Measurements from ENCODE around the gene SPATA21. TPM values are rescaled to one million over a fixed set of nuclear protein-coding genes. Genes with fewer than 3 reads are reported as not detected.
"Not testable (repeated sequence)": the region's sequence is repeated elsewhere in the genome, so short reads cannot be mapped to it uniquely, and the experiment has no call there.

Gene SPATA21
- total and polyA plus RNA-seq, 10 of the 15 experiments (the other 5 are each of a cell fraction or from before 2014, with no cell fraction given) = 0.05 to 1.1 (median 0.24) TPM; not detected in 1

GRCh38 chr1:16478091-16478490 is 40.9 kb upstream of the SPATA21 start:
- no TSS peak for BruUV-seq (replicated peaks)
- Histone ChIP-seq H3K9ac (ENCODE audit: control insufficient read depth, insufficient read depth, low read length) (no peak overlapping the region), H3K36me3 (ENCODE audit: control insufficient read depth in 2 of 2, insufficient read depth in 2 of 2, low read length in 1 of 2) (no peaks in the 10 kb centered on the region; a peak in 1 of 4 replicates), H2AFZ (ENCODE audit: control insufficient read depth, low read depth, low read length) (no peak overlapping the region), H3K79me2 (ENCODE audit: control insufficient read depth, insufficient read depth, low read length) (no peaks in the 10 kb centered on the region), H3K4me2 (ENCODE audit: control insufficient read depth, insufficient read depth) (no peak overlapping the region), H4K20me1 (ENCODE audit: control insufficient read depth, insufficient read depth) (no peaks in the 10 kb centered on the region), H3K4me1 (ENCODE audit: control insufficient read depth, insufficient read depth, low read length) (no peaks in the 10 kb centered on the region), H3K27ac (ENCODE audit: control insufficient read depth, insufficient read depth) (no peak overlapping the region), H3K27me3 (replicated peaks in 1 of 2; ENCODE audit: control insufficient read depth in 2 of 2, insufficient read depth in 2 of 2, low read length in 1 of 2) (no peaks in the 10 kb centered on the region), H3K9me3 (replicated peaks; ENCODE audit: control insufficient read depth, insufficient read depth, low read length) (no peaks in the 10 kb centered on the region), H3K4me3 (no peak overlapping the region)
- TF ChIP-seq BCL3 (IDR thresholded peaks at IDR 0.05; ENCODE audit: borderline replicate concordance, insufficient read depth, low read depth, low read length, poor library complexity, severe bottlenecking) (no peak), MAX (IDR thresholded peaks at IDR 0.05; ENCODE audit: low read depth, low read length) (no peak), SP1 (IDR thresholded peaks at IDR 0.05; ENCODE audit: low read depth, low read length) (no peak), USF1 (IDR thresholded peaks at IDR 0.05; ENCODE audit: borderline replicate concordance, extremely low read length, insufficient read depth, low read depth, low read length) (no peak), SIX5 (IDR thresholded peaks at IDR 0.05; ENCODE audit: low read depth, low read length, severe bottlenecking) (no peak)
- ChIA-PET CTCF (no interaction called here), RAD21 (ENCODE audit: unreplicated experiment) (no interaction called here), POLR2A (no interaction called here), SMC1A (ENCODE audit: uncharacterized antibody, unreplicated experiment) (no interaction called here)
- ATAC-seq (no peak), DNase-seq (ENCODE audit: low read depth, low spot score) (no peak), FAIRE-seq (no peak)
- in situ Hi-C loops (cut with MboI) (no loop called here), intact Hi-C loops (cut with micrococcal nuclease; ENCODE audit: unreplicated experiment) (no loop called here)
- 95% methylated on average over 12 of the region's 12 CpGs for WGBS (ENCODE audit: insufficient coverage, insufficient replicate concordance, low lambda C conversion rate, missing lambda C conversion rate)

- FAIRE-seq; CTCF ChIA-PET; H3K27ac ChIP-seq (ENCODE audit: control insufficient read depth, insufficient read depth): not testable (repeated sequence)
These were observed 38.8 kb upstream of the SPATA21 start for GRCh38 chr1:16475771-16476770.

More at GRCh38 chr1:16475771-16476770, 38.8 kb upstream of the SPATA21 start:
- H3K79me2 ChIP-seq (ENCODE audit: control insufficient read depth, insufficient read depth, low read length); intact Hi-C loops (cut with micrococcal nuclease; ENCODE audit: unreplicated experiment); H3K27me3 ChIP-seq (replicated peaks in 1 of 2; ENCODE audit: control insufficient read depth in 2 of 2, insufficient read depth in 2 of 2, low read length in 1 of 2); H3K9ac ChIP-seq (ENCODE audit: control insufficient read depth, insufficient read depth, low read length); H3K36me3 ChIP-seq (ENCODE audit: control insufficient read depth in 2 of 2, insufficient read depth in 2 of 2, low read length in 1 of 2); in situ Hi-C loops (cut with MboI); H3K9me3 ChIP-seq (replicated peaks; ENCODE audit: control insufficient read depth, insufficient read depth, low read length); H3K4me2 ChIP-seq (ENCODE audit: control insufficient read depth, insufficient read depth); H3K4me3 ChIP-seq; BruUV-seq (replicated peaks); H3K4me1 ChIP-seq (ENCODE audit: control insufficient read depth, insufficient read depth, low read length); H4K20me1 ChIP-seq (ENCODE audit: control insufficient read depth, insufficient read depth); H2AFZ ChIP-seq (ENCODE audit: control insufficient read depth, low read depth, low read length); POLR2A ChIA-PET; DNase-seq (ENCODE audit: low read depth, low spot score); ATAC-seq; RAD21 ChIA-PET (ENCODE audit: unreplicated experiment): not testable (repeated sequence)
- SMC1A ChIA-PET (ENCODE audit: uncharacterized antibody, unreplicated experiment) = interaction anchor here (0.6 kb wide), 1 partner anchor 399 kb away, joined by 3 read pairs; no protein-coding TSS in a partner anchor
- 83% methylated on average over 25 of the region's 29 CpGs for whole genome bisulfite sequencing (ENCODE audit: insufficient coverage, insufficient replicate concordance, low lambda C conversion rate, missing lambda C conversion rate)

Data from GM12878 (cell line).